Measurements from ENCODE around the gene MAG.

Gene MAG

DNA sequence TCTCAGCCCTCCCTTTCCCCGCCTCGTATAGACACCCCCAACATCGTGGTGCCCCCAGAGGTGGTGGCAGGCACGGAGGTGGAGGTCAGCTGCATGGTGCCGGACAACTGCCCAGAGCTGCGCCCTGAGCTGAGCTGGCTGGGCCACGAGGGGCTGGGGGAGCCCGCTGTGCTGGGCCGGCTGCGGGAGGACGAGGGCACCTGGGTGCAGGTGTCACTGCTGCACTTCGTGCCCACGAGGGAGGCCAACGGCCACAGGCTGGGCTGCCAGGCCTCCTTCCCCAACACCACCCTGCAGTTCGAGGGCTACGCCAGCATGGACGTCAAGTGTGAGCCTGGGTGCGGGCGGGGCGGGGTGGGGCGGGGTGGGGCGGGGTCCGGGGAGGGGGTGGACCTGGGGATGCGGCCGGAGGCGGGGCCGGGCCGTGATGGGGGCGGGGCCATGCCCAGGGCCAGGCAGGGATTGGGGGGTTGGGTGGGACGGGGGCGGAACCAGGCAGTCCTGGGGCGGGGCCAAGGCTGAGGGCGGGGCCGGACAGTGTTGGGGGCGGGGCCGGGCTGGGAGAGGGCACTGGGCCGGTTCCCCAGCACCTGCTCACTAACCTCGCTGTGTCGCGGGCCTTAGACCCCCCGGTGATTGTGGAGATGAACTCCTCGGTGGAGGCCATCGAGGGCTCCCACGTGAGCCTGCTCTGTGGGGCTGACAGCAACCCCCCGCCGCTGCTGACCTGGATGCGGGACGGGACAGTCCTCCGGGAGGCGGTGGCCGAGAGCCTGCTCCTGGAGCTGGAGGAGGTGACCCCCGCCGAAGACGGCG is 7.8 kb downstream of the MAG start:
- peak; percentile 94 for DNase-seq (ENCODE audit: low spot score)

GRCh38 chr19:35300339-35300649 is 8.3 kb downstream of the MAG start:
- no peak for DNase-seq (ENCODE audit: low spot score)

- DNase-seq (ENCODE audit: low spot score) = no peak
Observed at GRCh38 chr19:35301961-35302360, 10.0 kb downstream of the MAG start.

- peak; percentile 4 for DNase-seq (ENCODE audit: low spot score)
Observed at GRCh38 chr19:35302446-35302845, 10.5 kb downstream of the MAG start.

GRCh38 chr19:35303357-35303915 is 11.5 kb downstream of the MAG start:
- DNase-seq (ENCODE audit: low spot score) = no peak

DNA sequence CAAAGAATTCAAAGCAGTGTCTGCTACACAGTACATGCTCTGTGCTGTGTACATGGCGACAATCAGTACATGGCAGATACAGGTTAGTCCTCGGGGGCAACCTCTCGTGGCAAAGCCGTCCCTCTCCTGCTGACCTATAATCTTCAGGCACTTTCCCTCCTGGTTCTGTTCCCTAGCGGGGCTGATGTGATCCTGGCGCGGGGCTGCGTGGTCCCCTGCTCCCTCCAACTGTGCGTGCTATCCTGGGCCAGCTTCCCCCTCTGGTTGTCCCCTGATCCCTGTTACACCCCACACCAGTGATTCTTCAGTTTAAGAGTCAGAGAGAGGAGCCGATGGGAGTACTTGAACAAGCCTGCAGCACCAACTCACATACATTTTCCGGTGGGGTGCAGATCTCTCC is 12.1 kb downstream of the MAG start:
- DNase-seq (ENCODE audit: low spot score) = no peak

DNA sequence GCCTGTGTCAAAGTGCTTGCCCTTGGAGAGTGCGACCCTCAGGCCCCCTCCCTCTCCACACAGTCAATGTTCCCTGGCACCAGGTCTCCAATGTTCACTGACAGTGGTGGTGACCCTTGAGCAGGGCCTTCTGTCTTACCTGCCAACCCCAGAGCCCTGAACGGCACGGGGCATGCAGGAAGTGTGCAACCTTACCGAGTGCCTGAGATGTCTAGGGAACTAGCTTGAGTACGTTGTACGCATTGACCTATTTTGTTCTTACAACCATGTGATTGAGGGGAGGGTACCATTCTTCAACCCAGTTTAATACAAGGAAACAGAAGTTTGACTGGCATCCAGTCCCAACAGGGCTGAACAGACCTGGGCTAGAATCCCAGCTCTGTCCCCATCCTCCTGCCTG is 13.2 kb downstream of the MAG start:
- DNase-seq (ENCODE audit: low spot score) = no peak

DNA sequence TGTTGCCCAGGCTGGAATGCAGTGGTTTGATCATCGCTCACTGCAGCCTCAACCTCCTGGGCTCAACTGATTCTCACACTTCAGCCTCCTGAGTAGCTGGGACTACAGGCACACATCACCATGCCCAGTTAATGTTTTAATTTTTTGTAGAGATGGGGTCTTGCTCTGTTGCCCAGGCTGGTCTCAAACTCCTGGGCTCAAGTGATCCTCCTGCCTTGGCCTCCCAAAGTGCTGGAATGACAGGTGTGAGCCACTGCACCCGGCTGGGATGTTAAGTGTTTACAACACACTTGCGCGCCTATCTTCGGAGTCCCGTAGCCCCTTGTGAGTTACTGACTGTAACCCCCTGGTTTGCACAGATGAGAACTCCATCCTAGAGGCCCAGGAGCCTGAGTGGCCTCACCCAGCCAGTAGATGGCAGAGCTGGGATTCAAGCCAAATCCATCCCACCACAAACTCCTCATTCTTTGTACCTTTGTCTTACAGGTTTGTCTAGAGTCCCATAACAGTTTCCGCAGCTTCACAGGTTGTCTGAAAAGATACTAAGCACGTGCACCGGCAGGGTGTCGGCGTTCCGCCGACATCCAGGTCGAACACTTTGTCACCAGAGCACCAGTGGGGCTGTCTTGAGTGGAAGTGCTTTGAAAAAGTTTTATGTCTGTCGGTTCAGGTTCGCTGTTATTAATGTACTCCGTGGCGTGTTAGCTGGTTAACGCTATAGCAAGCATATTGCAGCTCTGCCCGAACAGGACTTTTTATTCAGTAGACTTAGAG is 14.7 kb downstream of the MAG start:
- DNase-seq (ENCODE audit: low spot score) = peak; percentile 75

DNA sequence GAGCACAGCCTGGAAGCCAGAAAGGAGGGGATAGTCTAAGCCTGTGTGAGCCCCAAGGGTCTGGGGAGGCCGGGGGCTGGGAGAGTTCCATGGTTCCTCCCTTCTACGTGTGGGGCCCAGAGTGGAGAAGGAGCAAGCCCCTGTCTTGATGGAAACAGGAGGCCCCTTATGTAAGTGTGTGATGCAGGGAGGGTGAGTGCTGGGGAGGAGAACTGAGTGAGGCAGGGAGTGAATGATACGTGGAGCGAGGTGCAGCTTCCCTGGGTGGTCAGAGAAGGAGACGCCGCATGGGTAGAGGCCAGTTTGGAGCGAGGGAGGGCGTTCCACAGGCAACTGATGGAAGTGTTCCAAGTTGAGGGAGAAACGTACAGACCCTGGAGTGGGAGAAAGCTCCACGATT is 16.0 kb downstream of the MAG start:
- peak; percentile 8 for DNase-seq (ENCODE audit: low spot score)

GRCh38 chr19:35308910-35309309 is 16.9 kb downstream of the MAG start:
- no peak for DNase-seq (ENCODE audit: low spot score)

DNA sequence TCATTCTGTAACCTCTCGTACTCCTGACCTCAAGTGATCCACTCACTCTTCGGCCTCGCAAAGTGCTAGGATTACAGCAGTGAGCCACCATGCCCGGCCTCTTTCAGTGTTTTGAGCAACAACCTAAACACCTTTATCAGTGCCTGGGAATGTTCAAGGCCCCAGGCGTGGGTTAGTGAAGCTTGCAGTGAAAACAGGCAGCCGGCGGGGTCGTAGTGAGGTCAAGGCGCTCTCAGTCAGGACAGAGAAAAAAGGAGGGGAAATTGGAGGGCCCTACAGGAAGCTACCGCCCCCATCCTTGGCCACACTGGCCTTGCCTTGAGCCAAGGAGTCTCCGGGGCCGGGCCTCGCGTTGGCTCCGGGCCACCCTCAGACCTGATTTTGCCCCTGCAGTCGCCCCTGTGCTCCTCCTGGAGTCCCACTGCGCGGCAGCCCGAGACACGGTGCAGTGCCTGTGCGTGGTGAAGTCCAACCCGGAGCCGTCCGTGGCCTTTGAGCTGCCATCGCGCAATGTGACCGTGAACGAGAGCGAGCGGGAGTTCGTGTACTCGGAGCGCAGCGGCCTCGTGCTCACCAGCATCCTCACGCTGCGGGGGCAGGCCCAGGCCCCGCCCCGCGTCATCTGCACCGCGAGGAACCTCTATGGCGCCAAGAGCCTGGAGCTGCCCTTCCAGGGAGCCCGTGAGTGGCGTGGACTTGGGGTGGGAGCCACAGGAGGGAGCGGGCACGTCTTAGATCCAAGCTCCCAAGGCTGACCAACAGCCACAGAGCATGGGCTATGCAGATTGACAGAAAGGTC is 17.7 kb downstream of the MAG start:
- no peak for DNase-seq (ENCODE audit: low spot score)

GRCh38 chr19:35310331-35310730 is 18.4 kb downstream of the MAG start:
- DNase-seq (ENCODE audit: low spot score) = no peak

GRCh38 chr19:35310811-35311465 is 19.0 kb downstream of the MAG start:
- no peak for DNase-seq (ENCODE audit: low spot score)

DNA sequence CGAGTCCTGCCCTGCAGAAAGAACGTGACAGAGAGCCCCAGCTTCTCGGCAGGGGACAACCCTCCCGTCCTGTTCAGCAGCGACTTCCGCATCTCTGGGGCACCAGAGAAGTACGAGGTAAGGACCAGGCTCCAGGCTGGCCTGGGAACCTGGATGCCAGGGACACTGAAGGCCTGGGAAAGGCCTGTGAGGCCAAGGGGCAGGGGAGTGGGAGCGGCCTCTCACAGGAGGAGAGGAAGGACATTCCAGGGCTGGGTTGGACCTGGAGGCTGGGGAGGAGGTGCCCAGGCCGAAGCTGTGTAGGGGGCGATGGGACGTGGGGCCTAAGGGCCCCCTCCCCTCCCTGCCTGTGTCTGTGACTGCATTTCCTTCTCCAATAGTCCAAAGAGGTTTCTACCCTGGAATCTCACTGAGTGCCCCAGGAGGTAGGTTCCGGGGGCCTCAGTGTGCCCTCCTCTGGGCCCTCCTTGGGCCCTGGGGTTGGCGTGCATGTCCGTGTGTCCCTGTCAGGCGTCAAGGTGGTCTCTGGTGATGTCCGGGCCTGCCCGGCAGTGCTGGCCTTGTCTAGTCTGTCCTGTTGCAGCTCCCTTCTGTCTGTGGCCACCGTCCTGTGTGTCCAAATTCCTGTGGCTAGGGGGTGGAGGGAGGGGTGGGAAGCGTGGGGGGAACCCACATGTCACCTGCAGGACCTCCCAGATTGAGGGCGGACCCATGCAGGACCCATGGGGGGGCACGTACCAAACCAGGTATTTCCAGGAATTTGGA is 20.1 kb downstream of the MAG start:
- DNase-seq (ENCODE audit: low spot score) = peak; percentile 11

- DNase-seq (ENCODE audit: low spot score) = peak; percentile 3
Observed at GRCh38 chr19:35313587-35313986, 21.6 kb downstream of the MAG start.

DNA sequence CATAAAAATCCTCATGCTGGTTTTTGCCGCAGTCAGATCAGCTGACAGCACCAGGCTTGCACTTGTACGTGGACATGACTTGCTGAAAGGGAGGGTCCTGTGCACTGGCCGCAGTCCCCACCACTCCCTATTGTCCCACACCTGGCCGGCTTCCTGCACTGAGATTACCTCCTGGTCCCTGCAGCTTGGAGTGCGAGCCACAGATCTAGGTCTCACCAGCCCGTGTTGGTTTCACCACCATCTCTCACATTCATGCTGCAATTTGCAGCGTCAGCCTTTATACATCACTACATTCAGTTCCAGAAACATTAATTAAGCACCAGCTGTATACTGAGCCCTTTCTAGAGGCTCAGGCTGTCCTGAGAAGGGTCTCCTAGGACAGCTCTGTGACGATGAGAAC is 22.1 kb downstream of the MAG start:
- no peak for DNase-seq (ENCODE audit: low spot score)

DNA sequence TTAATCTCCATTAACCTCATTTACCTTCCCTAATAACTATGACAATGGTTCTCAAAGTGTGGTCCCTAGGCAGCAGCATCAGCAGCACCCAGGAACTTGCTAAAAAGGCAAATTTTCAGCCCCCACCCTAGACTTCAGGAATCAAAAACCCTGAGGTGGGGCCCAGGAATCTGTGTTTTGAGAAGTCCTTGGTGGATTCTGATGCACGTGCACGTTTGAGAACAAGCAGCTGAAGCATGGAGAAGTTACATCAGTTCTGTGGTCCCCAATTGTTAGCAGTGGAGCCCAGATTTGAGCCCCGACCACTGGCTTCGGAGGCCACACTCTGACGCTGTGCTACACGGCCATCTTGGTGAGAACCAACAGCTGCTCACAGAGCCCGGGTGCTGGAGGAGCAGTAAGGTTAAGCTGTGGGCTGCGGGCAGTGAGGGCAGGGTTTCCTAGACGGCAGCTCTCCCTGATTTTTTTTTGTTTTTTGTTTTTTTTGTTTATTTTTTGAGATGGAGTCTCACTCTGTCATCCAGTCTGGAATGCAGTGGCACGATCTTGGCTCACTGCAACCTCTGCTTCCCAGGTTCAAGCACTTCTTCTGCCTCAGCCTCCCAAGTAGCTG is 23.0 kb downstream of the MAG start:
- no peak for DNase-seq (ENCODE audit: low spot score)

- no peak for DNase-seq (ENCODE audit: low spot score)
Observed at GRCh38 chr19:35315883-35316282, 23.9 kb downstream of the MAG start.

GRCh38 chr19:35316560-35316959 is 24.6 kb downstream of the MAG start:
- DNase-seq (ENCODE audit: low spot score) = peak; percentile 1

DNA sequence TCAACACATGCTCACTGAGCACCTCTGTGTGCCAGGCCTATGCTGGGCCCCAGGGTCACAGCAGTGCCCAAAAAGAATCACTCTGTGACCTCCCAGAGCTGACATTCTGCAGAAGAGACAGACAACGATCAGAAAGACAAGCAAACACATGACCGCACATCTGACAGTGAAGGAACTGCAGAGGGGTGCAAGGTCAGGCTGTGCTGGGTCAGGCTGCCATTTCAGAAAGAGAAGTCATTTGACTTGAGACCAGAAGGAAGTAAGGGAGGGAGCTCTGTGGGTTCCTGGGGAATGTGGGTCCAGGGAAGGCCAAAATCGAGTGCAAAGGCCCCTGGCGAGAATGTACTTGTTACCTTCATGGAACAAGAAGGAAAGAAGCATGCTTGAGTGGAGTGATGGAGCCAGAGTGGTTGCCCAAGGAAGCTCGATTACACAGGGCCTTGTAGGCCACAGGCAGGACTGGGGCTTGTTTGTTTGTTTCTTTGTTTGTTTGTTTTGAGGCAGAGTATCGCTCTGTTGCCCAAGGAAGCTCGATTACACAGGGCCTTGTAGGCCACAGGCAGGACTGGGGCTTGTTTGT is 25.6 kb downstream of the MAG start:
- DNase-seq (ENCODE audit: low spot score) = peak; percentile 2

All from iPS-NIHi11 (cell line).